HG02610 (cell line): ENCODE data around the gene DPP6.

Experiments used
- ATAC-seq: cut with Tn5 transposase; IDR thresholded peaks from one replicate; pipeline ENCODE4 v1.9.1; 2021; ENCODE audit warnings: mild to moderate bottlenecking, moderate library complexity; ENCODE audit not compliant: unreplicated experiment

DPP6 gene

DNA sequence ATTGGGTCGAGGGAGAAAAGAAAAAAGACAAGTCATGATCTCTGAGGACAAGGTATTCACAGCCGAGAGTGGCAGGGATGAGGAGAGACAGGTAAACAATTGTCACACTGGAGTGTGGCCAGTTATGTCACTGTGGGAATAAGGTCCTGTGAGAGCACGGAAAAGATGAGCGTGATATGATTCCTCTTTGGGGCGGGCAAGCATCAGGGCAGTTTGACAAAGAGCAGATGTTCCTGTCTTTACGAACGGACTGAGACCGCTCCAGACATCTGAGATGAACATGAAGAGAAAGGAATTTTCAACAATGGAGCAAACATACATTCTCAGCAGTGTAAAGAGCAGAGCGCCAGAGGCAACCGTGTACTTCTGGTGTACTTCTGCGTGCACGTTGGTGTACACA is 278.1 kb downstream of the DPP6 start:
- no peak for ATAC-seq

DNA sequence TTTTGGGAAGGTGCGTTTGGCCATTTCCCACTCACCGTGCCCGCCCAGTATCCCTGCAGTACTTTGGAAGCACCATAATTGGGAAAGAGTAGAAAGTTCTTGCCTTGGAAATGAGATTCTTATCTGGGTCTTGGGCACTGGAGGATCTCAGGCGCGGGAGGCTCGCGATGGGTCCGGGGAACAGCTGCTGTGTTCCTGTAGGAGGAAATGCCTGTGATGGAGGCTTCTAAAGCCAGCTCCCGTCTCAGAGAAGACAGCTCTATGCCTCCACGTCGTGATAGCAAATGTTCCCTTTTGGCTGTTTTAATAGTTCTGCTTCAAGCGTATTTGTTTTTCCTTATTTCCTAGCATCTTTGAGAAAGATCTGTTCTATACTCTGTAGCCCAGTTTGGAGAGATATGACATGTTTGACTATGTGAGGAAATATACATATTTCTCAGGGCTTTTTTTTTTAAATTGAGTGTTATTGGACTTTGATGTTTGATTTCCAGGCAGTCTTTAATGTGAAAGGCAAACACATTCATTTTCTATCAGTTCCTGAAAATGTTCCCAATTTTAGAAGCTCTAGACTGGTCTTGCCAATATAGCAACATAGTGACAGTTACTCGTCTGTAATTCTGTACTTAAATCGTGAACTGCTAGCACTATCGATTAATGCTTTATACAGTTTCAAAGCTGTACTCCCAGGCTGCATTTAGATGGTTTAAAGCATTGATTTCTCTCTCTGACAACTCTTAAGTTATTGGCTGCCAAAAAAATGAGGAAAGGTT is 280.8 kb downstream of the DPP6 start:
- no peak for ATAC-seq

DNA sequence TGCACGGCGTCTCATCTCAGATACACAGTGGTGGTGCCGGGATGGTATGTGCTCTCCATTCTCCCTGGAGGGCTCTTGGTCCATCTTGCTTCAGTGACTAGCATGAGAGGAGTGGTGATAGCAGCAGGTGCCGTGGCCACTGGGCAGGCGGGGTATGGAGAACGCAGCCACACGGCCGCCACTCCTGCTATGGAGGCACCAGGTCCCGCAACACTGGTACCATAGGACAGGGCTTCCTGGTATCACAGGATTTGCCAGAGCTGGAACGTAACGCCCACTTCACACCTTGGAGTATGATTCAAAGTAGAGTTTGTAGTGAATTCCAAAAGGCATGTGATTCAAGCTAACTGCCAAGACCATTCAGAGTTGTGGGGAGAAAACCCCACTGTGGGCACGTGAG is 284.1 kb downstream of the DPP6 start:
- ATAC-seq, result no peak

DNA sequence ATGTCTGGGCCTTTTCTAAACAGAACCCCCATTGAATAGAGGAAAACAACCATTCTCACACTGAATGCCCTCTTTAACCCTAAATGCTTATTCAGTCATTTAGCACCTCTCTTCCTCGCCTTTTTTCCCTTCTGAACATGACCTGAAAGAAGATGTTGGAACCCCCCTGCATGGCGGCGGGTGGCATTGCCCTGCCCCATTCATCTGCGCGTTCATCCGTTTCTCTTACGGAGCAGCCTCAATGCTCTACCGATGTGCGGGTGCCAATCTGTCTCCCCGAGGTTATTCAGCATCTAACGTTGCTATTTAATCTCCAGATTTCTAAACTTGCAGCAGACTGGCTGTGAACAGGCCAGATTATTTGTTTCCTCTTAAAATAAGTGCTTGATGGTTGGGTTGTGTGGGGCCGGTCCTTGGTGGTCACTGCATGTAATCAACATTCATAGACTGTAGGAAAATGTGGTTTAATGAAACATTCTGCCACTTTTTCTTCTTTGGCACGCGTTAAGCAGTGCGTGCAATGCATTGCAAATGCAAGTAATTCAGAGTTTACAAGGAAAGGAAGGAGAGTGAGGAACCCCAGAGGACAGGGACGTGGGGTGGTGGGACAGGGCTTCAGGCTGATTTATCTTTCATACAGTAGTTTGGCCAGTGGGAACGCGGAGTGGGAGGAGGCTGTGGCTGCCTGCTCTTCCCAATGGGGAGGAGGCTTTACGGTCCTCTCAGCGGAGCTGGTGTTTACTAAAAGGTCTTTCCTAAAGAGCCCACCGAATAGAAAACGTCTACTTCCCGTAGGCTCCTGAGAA is 286.7 kb downstream of the DPP6 start:
- ATAC-seq, result no peak

DNA sequence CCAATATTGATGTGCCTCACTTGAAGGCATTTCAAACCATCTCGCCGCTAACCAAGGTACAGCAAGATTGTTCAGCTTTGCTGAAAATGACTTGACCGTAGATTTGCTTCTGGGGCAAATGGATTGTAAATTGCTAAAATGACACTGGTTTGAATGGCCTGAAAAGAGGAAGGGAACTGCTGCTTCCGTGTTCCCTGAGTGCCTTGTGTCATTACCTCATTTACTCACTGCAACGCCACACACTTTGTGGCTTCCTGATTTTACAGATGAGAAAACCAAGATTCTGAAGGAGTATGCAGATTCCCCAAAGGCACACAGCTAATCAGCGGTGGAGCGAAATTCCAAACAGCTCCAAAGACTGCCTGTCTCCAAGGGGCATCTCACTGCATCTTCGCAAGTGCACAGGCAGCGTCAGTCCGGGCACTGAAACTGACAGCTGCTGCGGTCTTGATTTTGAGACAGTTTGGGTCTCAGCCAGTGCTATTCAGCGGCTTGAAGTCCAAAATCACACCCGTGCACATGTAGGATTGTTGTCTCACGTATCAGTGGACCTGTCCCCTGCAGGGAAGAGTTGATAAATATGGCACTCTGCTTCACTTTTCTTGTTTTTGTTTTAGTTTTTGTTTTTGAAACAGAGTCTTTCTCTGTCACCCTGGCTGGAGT is 290.9 kb downstream of the DPP6 start:
- no peak for ATAC-seq

DNA sequence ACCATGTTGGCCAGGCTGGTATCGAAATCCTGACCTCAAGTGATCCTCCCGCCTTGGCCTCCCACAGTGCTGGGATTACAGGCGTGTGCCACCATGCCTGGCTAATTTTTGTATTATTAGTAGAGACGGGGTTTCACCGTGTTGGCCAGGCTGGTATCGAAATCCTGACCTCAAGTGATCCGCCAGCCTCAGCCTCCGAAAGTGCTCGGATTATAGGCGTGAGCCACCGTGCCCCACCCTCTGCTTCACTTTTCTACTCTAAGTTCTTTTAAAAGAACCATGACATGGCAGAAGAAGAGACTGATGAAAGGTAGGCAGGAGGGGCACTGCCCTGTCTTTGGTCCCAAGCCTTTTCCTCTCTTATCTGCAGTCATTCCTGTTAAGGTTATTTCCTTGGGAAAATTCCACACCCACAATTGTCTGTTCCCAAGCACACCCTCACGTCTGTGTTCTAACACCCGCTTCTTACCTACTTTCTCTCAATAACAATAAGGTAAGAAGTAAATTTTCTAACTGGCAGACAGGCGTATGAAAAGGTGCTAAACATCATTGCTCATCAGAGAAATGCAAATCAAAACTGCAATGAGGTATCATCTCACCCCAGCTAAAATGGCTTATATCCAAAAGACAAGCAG is 291.7 kb downstream of the DPP6 start:
- ATAC-seq, result no peak

DNA sequence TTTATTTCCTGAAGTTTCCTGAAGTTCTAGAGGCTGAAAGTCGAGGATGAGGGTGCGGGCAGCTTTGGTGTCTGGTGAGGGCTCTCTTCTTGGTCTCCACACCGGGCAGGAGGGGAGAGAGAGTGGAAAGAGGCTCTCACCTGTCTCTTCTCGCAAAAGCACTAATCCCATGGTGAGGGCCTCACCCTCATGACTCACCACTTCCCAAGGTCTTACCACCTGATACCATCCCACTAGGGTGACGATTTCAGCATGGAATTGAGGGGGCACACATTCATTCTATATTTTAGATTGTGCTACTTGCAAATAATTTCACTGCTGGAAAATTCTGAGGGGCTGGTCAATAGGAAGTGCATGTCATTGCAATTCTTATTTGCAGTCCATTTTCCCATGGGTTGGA is 292.9 kb downstream of the DPP6 start:
- no peak for ATAC-seq

DNA sequence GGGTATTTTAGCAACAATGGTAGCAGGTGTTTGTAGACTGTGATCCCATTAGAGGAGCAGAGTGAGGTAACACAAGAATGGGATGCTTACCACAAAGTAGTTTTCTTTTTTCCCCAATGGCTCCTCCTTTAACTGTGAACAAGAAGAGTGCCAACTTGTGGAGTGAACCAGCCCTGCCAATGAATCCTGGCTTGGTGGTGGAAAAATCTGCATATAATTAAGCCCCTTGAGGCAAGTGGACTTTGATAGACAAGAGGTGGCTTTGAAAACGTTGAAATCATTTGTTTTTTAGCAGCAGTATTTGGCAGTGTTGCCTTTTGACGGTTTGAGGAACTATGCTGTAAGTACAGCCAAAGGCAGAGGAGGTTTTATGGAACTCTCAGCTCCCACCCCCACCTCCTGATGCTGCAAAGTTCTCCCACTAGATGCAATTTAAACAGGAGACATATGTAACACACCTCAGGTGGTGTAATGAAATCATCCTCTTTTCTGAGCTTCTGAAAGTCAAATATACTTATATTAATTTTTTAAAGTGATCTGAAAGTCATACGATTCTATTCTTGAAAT is 295.6 kb downstream of the DPP6 start:
- ATAC-seq, result no peak

DNA sequence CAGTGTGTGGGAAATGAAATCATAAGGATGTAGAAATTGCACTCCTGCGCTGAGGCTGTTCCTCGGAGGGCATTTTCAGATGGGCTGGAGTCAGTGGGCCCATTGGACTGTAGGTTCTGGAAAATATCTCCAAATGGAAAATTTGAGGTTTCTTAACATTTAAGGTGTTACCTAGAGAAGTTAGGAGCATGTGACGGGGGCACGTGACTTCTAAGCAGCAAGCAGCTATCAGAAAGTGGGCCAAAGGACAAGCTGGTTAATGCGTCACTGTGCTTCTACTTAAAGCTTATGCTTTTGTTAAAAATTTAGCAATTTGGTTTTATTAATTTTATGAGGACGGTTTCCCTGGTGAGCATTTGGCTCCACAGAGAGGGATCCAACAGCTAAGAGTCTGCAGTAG is 298.7 kb downstream of the DPP6 start:
- no peak for ATAC-seq

DNA sequence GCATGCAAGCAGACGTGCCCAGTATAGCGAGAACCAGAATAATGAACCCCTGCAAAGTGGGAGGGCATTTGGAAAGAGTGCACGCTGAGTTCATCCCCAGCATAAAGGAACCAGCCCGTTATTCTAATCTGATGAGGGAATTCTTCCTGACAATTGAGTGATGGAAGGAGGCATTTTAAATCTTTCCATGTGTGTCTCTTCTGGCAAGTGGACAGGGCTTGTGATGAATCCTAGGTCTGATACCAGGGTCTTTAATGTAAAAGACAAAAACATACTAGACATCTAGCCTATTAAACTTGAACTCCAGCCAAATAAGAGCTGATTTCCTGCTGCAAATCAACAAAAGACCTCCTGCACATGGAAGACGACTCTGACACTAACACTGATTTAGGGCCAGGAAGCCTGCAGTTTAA is 301.2 kb downstream of the DPP6 start:
- ATAC-seq, result no peak

DNA sequence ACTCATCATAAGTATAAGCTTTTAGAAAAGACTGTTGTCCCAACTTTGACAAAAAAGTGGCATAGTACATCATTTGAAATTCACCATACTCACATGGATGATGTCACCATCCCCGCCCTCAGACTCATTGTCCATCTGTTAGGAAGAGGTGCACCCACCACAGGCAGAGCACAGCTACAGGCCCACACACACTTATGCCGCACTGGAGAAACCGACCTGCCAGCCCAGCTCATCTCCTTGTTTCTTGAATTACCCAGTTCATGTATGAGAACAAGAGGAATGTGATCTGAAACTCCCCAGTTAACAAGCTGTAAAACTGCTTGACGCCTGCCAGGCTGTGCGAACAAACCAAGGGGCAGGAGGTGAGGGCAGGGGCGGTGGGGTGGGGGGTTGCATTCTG is 312.0 kb downstream of the DPP6 start:
- ATAC-seq, result no peak

DNA sequence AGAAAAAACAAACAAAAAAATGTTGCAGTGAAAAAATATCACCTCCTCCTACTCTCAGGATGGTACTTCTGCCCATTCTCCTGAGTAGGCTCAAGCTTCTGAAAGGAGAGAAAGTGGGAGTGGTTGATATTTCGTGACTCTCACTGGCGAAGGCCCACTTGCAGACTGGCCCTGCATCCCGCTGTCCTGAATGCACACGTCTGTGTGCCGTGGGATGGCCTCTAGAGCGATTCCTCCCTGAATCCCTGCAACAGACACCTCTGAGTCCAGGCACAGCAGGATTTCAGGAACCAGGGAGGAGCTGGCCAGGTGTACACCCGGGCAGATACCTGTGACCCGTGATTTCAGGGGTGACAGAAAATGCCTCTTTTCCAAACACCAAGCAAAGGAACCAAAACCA is 319.2 kb downstream of the DPP6 start:
- no peak for ATAC-seq

DNA sequence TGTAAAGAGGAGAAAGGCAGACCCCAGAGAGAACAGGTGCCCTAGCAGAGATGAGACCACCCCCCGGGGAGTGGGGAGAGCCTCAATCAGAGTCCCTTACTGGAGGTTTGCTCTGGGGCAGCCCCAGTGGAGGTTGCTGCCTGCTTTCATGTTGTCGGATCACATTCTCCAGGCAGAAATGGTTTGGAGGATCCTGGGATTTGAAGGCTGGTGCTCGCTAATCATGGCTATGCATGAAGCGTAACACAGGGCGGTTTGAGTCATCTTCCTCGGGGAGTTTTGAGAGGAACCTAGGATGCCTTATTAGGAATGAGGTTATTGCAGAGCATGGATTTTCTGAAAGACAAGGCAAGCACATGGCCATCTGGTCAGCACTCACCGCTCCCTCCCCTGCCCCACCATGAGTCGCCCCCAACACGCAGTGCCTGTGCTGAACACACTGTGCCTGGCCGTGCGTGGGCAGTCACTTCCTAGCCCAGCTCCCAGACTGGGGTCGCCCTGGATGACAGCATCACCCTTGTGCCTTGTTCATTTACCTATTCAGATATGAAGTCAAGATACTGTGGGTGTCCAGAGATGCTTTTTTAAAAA is 319.9 kb downstream of the DPP6 start:
- no peak for ATAC-seq

DNA sequence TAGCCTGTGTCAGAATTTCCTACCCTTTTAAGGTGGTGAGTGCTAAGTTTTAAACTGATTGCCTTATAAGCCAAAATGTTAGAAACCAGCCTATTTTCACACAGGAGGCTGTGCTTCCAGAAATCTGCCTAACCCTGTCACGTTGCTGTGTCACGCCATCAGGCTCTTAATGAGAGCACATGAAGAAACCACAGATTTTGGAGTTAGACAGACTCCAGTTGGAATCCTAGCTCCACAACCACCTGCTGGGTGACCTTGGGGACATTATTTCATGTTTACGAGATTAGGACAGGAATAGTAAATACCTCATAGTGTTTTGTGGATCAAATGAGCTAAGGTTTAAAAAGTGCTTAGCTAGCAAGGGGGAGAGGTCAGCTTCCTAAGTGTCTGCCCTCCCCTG is 321.8 kb downstream of the DPP6 start:
- ATAC-seq, result no peak

DNA sequence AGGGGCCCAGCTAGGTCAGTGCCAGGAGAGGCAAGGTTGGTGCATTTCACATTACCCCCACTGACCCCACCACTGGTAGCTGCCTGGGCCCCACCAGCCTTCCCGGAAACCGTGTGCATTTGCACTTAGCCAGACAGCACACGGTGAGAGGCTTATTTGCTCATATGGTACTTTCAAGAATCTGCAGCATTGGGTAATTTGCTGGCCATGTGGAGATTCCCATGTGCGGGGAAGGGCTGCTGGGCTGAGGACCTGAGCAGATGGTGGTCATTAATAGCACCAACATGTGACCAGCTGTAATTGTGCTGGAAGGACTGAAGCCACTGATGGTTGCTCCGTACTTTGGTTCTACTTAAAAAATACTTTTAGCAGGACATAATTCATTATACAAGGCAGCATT is 323.8 kb downstream of the DPP6 start:
- no peak for ATAC-seq

DNA sequence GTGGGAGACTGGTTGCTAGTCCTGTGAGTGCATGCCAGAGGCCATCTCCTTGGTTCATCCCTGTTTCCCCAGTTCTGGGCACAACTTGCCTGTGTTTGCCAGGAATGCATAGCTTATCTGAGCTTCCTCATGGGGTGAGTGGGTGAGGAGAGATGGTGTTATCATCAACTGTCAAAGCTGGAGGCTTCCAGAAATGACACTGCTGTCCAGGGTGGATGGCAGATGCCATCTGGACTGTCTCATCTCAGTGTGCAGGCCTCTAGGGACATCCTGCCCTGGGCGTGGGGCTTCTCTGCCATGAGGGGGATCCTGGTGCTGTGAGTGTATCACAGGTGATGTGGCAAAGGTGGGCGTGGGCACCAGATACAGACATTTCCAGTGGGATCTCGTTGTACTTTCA is 328.6 kb downstream of the DPP6 start:
- no peak for ATAC-seq

DNA sequence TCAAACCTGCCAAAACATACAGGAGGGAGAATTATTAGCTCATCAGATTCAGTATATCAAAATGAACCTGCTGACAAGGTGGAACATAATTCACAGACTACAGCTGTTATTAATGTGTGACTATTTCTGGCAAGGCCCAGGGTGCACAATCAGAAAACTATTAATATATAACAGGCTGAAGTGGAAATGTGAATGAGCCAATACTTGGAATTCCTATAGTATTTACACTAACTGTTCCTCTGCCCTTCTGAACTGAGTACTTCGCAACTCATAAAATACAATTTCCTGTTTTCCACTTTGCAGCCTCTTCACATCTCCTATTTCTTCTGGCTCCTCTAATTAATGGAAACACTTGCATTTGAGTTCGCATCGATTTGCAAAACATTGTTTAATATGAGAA is 330.8 kb downstream of the DPP6 start:
- no peak for ATAC-seq

DNA sequence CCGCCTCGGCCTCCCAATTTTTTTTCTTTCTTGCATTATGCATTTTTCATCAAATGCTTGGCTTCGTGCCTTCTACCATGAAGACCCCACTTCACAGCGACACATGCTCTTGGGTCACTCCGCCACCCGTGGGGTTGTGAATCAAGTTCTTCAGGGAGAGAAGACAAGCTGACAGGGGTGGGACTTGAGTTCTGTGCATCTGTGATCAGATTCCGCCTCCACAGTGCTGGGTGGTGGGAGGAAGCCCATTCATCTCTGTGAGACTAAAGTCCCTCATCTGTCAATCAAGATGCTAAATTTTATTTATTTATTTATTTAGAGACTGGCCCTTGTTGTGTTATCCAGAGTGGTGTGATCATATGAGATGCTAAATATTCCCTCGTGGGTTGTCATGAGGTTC is 333.0 kb downstream of the DPP6 start:
- no peak for ATAC-seq

DNA sequence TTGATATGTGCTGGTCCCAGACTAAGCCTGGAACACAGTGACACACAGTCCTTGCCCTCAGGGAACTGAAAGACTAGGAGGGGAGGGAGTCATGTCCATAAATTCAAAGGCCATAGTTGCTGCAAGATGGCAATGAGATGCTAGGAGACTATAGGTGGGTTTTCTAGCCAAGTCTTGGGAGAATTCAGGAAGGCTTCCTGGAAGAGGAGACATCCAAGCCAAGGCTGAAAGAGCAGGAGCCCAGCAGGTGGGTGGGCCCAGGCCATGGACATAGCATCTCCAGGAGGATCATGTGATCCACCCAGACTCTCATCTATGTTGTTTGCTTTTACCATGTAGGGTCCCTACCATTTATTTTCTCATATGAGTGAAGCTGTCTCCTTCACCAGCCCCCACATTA is 335.1 kb downstream of the DPP6 start:
- ATAC-seq, result no peak

DNA sequence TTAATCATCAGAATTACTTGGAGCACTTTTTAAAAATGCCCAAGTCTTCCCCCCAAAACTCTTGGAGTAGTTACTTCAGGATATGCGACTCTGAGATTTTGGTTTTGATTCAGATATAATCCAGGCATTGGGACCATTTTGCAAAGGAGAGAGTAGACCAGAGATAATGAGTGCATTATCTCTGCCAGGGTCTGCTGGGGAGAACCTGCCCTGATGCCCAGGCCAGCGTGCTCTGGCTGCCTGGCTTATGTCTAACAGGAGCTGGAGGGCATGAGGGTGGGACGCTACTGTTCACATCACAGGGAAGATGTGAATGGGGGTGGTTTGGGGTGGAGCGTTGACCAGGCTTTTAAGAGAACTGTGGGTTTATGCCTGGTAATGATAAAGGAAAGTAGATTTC is 336.2 kb downstream of the DPP6 start:
- no peak for ATAC-seq

DNA sequence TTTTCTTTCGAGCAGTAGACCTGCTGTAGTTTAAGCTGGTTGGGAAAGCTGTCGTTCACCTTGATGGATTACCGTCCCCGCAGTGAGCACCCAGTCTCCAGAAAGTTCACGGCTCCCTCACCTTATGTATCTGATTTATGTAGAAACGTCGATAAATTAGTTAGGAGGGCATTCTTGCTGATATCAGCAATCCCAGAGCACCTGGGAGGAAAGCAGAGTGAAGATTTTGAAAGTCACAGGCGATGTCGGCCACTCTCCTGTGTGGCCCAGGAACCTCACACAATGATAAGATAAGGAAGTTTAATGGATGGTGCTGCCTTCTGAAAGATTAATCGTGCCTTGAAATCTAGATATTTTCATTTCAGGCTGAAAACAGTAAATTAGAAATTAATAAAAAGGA is 336.8 kb downstream of the DPP6 start:
- no peak for ATAC-seq
